HG02973 (cell line): ENCODE results near the gene IRX3.

Experiments
- ATAC-seq: cut with Tn5 transposase; IDR thresholded peaks from one replicate; pipeline ENCODE4 v1.9.1; 2021; ENCODE audit warnings: moderate library complexity; ENCODE audit not compliant: unreplicated experiment

The IRX3 gene

DNA sequence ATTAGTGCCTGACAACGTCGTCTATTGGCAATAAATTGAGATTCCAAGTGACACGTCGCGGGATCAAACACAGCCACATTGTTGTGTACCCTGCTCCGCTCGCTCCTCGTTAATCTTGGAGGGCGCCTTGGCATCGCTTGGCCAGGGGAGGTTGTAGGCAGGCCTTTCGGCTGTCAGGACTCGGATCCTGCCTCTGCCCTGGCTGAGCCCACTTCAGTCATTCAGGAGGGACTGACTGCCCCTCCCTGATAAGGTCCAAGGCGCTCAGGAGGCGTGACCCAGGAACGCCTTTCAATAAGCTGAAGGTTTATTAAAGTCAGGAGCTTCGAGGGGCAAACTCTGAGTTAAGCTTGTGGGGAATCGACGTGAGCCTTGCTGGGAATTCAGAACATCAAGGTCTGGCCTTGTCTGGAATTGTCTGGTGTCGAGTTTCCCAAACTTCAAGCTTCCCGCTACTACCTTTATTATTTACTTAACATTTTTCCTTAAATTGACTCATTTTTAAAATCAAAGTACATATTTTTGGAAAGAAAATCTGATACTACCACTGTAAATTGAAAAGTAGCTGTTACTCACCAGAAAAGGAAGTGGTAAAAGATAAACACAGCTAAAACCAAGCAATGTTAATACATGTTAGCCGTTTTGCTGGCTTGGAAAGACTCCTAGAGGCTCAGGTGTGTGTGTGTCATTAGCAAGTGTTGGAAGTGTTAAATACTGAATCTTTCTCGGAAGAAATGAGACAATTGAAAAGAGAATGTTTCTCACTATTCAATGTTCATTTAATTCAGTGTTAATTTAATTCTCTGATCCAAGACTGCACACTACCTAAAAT lies 5.3 kb upstream of the IRX3 start:
- ATAC-seq, result no peak

DNA sequence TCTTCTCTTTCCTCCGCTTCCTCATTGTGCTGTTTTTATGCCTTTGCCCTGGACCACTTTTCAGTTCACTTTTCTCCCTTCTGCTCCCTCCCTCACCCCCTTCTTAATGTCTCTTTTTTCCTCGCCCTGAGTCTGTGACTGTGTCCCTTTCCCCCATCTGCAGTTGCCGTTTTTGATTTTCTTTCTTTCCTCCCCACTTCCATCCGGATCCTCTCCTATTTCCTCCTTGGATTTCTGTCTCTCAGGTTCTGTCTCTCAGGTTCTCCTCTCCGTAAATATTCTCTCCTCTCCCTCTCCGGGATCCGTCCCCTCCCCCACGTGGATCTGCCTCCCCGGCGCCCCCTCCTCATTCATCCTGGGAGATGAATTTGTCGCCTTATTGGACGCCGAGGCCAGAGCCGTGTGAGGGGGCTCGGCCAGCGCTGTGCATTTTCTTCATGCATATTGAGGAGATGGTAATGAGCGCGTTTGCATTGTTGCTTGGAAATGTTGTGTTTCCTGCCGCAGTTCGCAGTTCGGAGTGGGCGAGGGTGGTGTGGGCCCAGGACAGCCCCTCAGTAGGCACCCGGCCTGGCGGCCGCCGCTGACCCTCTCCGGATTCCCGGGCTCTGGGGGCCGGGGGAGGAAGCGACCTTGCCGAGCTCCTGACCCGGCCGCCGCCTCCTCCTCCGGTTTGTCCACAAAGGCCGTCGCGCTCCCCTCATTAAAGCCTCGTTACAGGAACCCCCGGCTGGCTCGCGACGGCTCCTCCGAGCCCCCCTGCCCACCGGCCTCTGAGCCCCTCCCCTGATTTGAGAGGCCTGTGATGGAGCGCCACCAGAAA lies 4.5 kb upstream of the IRX3 start:
- ATAC-seq, result no peak

DNA sequence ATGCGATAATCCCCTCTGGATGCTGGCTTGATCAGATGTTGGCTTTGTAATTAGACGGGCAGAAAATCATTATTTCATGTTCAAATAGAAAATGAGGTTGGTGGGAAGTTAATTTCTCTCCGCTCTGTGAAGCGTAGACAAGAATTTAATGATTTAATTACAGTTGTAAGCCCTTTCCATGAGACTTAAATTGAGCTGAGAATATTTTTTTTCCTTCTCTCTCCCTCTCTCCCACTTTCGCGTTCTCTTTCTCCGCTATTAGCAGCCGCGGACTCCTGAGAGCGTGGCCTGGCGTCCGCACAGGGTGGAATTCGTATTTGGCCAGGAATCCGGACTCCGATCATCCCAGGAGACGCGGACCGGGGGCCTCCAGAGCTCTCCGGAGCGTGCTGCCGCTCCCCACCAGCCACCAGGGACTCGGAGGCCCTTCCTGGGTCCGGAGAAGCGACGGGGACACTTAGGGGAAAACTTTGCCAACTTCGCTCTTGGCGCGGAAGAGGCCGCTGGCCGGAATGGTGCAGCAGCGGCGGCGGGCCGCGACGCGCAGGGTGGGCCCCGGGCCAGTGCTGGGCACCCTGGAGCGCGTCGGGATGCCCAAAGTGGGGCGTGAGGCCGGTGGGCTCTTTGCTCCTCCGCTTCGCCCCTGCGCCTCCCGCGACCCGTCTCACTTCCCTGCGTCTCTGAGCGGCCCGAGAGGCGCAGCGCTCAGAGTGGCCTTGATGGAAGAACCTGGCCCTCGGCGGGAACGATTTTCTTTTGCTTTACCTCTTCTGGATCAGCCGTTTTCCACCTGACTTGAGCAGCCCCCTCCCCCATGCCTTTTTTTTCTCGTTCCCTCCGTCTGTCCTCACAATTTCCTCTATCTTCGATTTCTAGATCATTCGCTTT lies 3.6 kb upstream of the IRX3 start:
- ATAC-seq, result no peak

GRCh38 chr16:54289242-54289944 lies 2.8 kb upstream of the IRX3 start:
- ATAC-seq, result no peak

DNA sequence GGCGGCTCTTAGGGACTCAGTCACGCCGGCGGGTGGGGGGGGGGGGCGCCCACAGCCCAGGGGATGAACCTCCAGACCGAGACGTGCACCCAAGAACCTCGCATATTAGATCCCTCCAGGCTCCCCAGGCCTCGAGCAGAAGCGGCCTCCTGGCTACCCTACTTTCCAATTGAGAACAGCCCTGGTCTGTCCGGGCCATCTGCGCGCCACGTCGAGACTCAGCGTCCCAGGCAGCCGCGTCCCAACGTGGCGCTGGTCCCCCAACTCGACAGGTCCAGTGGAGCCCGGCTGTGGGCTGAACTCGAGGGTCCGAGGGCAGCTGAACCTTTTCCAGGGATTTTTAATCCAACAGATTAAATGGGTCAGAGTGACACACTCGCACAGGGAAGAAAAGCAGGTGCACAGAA lies 2.3 kb upstream of the IRX3 start:
- no peak for ATAC-seq

GRCh38 chr16:54288030-54288834 lies 1.6 kb upstream of the IRX3 start:
- ATAC-seq, result no peak

DNA sequence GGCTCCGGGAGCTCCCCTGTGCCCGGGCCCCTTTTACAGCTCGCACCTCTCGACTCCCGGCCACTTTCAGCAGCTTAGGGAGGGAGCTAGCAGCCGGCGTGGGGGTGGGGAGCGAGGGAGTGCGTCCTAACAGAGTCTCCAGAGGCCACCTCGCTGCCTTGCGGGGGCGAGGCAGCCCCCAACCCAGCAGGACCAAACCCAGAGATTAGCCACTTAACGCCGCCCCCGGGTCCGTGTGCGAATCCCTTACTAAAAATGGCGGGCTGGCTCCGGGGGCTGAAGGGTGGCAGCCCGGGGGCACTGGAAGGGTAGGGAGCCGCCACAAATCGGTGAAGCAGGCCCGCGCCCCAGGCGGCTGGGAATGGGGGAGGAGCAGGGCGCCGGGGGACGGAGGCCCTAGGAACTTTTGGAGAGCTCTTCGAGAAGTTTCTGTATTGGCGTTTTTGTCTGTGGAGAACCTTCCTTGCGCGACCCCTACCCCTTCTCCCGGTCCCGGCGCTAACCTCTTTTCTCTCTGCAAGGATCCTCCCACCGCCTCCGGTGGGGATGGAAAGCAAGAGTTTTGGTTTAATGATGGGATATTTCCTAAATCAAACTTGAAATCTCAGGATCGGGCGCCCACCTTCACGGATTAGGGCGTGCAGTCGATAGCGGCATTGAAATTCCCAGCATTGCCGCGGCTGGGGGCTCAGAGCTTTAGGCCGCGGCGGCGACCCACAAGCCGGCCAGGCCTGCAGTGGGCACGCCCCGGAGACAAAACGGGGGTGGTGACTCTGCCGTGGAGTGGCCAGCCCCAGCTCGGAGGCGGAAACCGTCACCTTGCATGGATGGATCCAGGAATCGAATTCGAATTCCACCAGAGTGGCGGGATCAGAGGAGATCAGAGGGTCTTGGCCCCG lies 793 bp upstream of the IRX3 start:
- ATAC-seq, result no peak

DNA sequence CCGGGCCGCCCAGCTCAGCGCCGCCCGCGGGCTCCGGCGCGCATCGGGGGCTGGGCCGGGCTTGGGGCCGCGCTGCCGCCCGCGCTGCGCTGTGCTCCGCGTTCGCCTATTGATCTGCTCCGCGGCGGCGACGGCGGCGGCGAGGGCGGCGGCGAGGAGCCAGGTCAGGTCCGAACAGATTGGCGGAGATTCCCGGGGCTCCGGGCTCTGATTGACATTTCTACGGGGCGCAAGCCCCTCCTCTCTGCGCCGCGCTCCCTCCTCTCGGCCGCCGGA lies 559 bp downstream of the IRX3 start:
- ATAC-seq, result no peak

DNA sequence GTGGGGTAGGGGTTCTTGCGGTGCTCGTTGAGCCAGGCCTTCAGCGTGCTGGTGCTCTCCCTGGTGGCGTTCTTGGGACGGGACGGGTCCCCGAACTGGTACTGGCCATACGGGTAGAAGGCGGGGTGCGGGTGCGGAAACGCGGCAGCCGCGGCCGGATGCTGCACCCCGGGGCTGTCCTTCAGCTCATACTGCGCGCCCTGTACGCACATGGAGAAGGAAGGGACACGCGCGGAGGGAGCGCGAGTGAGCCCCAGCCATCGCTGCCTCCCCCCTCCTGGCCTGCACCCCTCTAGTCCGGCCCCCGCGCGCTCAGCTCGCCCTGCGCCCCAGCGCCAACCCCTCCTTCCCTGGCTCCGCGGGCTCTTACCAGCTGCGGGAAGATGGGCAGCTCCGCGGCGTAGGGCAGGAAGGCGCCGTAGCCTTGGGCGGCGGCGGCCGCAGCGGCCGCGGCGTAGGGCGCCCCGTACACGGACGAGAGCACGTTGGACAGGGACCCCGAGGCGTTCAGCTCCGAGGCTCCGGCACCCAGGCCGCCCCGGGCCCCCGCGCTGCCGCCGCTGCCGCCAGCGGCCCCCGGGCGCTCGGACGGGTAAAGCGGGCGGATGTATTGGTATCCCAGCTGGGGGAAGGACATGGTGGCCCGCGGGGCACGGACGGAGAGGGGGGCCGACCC lies 1.0 kb downstream of the IRX3 start:
- ATAC-seq, result no peak

GRCh38 chr16:54284931-54285413 lies 1.6 kb downstream of the IRX3 start:
- no peak for ATAC-seq

DNA sequence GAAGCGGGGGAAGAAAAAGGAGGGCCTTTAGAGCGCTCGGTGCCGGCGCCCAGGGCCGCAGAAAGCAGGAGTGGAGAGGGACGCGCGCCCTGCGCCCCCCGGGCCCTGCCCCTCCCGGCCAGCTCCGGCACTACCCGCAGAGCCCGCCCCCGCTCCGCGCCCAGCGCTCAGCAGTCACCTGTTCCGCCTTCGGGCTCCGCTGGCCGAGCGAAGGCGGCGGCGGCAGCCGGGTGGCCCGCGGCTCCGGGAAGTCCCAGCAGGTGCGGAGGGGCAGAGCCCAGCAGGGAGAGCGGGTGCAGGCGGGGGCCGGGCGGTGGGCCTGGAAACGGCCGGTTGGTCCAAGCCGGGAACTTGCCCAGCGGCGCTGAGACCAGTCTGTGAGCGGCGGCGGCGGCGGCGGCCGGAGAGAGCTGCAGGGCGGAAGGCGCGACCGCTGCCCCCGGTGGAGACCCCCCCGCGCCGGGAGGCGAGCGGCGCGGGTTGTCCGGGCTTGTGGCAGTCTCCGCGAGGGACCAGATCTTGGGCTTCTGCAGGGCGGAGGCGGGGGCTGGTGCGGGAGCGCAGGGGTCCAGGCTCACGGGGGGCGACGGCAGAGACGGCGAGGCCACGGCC lies 2.2 kb downstream of the IRX3 start:
- no peak for ATAC-seq

DNA sequence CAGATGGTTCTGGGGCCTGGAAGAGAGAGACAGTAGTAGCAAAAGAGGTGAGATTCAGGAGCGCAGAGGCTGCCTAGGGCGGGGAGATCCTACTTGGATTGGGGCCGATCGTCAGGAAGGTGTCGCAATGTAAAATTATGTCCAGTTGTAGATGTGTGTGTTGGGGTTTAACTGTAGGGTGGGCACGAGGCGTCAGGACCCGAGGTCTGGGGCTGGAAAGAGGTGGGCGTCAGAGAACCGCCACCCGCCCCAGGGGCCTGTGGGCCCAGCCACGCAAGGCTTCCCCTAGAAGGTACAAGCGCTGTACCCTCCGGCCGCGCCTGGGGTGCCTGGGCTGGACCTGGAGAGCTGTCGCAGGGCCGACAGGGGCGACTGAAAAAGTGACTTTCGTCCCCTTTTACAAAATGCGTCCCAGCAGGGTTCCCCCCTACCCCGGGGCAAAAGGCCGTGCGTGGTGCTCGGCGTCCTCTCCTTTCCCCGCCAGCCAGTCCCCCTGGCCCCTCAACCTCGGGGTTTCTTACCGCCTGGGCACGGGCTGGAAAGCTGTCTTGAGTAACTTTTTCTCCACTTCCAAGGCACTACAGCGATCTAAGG lies 2.8 kb downstream of the IRX3 start:
- ATAC-seq, result no peak

- no peak for ATAC-seq
These were observed 3.5 kb downstream of the IRX3 start for GRCh38 chr16:54282928-54283724.

GRCh38 chr16:54282202-54282927 lies 4.2 kb downstream of the IRX3 start:
- ATAC-seq, result no peak

DNA sequence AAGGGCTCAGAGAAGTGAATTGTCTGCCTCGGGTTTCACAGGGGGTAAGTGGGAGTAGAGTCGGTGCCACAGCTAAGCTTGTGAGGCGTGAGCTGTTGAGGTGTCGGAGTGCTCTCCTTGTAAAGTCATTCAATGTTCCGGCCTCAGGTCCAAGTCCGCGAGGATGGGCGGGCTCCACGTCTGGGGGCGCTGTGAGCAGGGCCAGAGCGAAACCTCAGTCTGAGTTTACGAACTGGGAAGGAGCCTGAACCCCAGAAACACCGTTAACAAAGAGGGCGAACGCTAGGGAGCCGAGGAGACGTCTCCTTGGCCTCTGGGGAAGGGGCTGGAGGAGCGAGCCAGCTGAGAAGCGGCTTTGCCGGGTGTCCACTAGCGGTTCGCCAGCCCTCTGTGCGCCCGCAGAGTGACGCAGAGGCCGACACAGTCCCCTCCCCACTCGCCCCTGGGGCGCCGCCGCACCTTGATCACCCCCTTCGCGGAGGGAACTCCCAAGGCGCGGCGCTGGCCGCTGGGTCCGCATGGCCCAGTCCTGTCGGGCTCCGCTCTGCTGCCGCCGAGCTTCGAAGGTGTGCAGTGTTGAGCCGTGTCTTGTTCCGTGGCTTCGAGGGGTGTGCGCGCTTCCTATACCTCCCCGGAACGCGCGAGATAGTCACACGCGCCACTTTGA lies 4.9 kb downstream of the IRX3 start:
- no peak for ATAC-seq
